ENCODE results near the gene KRTAP22-1.

Gene KRTAP22-1

DNA sequence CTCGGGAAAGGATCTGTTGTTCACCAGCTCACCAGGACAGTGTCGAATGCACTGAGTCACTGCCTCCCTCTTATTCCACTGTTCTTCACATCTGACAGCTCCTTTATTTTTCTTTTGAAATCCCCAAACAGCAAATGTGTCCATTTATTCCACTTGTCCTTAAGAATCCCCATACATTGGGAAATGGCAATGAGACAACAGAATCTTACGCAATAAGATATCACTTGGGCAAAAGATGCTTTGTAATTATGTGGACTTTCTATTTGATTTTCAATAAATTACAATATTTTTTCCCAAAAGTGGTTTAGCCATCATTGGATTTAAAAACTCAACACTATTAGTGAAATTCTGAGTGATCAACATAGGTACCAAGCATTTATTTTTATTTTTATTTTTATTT, 37.8 kb downstream of the KRTAP22-1 start:
- DNase-seq (ENCODE audit: low read depth in 1 of 2, low spot score in 1 of 2): no peak
- in situ Hi-C loops (cut with HindIII; ENCODE audit: low pct_unique_long_range_greater_than_20kb, low sequenced_read_pairs): no loop called here
- no peak for TF ChIP-seq JUND (IDR thresholded peaks at IDR 0.05; ENCODE audit: low read depth)

DNA sequence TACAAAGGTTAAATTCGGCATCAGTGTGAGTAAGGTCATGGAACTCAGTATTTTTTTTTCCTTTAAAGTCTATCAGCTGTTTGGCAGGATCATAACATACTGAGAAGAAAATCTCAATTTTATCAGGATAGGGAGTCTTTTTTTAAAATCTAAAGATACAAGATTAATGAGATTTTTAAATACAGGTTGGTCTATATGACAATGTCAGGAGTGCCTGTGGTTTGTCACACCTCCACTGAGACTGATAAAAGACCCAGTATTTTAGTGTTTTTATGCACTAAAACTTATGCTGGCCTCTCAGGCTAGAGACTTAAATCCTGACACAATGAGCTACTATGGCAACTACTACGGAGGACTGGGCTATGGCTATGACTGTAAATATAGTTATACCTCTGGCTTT, 41.7 kb downstream of the KRTAP22-1 start, which contains the start of gene KRTAP20-3:
KRTAP20-3 (plus strand) TSS at position 301 of the 400 bp plus-strand sequence.
- TF ChIP-seq JUND (IDR thresholded peaks at IDR 0.05; ENCODE audit: low read depth): no peak
- in situ Hi-C loops (cut with HindIII; ENCODE audit: low pct_unique_long_range_greater_than_20kb, low sequenced_read_pairs): no loop called here
- no peak for DNase-seq (ENCODE audit: low read depth in 1 of 2, low spot score in 1 of 2)

DNA sequence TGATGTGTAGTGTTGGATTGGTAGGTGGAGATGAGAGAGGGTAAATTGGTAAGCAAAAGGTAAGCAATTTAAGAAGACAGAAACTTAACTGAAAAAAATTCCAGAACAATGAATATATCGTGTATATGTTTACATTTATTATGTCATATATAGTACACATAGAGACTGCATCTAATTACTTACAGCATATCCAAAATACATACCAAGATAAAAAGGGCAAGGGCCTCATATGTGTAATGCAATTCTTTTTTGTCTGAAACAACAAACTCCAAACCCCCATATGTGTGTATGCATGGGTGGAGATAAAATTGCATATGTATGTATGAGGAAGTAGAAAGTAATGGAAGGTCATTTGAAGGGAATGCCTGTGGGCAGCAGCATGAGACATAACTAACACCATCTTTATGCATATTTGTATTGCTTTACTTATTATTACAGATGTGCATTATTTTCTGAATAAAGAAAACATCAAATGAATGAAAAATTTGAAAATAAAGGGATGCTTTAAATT, 46.1 kb downstream of the KRTAP22-1 start:
- no peak for TF ChIP-seq JUND (IDR thresholded peaks at IDR 0.05; ENCODE audit: low read depth)
- DNase-seq (ENCODE audit: low read depth in 1 of 2, low spot score in 1 of 2): no peak
- in situ Hi-C loops (cut with HindIII; ENCODE audit: low pct_unique_long_range_greater_than_20kb, low sequenced_read_pairs): no loop called here

All from T47D (cell line).